ENCODE results near the gene KDM8. TPM values are rescaled to one million over a fixed set of nuclear protein-coding genes. Genes with fewer than 3 reads are reported as not detected.

The KDM8 gene
- polyA plus RNA-seq, 1 of the 3 experiments (the other 2 are of a cell fraction) = 3.3 TPM

DNA sequence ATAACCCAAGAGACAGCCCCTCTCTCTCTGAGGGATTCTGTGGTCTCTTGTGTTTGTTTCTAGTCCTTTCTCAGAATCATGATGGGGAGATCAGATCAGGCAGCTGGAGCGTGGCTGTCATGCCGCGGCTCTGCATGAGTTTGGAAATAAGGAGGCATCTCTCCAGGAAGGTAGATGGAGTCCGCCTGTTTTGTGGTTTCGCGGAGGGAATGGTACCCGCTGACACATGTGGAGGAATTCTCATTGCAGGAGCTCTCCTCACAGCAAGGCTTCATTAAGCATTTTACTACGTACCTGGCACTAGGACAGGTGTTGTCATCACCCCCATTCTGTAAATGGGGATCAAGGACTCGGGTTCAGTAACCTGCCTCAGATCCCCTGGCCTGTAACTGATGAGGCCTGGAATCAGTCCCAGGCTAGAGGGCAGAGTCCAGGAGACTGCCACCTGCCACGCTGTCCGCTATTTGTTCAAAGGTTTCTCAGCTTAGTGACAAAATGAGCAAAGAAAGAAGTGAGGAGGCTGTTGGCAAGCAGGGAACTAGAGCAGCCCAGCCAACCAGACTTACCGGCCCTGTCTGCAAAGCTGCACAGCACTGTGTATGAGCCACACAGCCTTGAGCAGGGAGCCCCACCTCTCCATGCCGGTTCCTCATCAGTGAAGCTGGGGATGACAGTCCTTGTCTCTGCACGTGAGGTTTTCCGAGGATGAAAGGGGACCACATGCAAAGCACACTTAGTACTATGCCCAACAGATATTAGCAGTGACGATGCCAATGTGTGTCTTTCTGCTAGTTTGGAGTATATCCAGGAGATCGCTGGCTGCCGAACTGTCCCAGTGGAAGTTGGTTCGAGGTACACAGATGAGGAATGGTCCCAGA lies 11.0 kb downstream of the KDM8 start:
- DNase-seq = no peak
- Histone ChIP-seq H3K79me2 (ENCODE audit: insufficient read depth) (no peaks in the 10 kb centered on the region), H4K20me1 (ENCODE audit: insufficient read depth) (no peaks in the 10 kb centered on the region), H3K27me3 (ENCODE audit: insufficient read depth) (no peaks in the 10 kb centered on the region), H3K27ac (ENCODE audit: low read depth in 2 of 2, low read length in 1 of 2) (no peak overlapping the region), H2AFZ (ENCODE audit: low read depth) (no peak overlapping the region), H3K4me1 (ENCODE audit: control insufficient read depth in 1 of 2, insufficient read depth in 2 of 2, low read depth in 1 of 2, low read length in 1 of 2) (no peaks in the 10 kb centered on the region; a peak in 1 of 4 replicates), H3K9me2 (no peaks in the 10 kb centered on the region), H3K4me3 (ENCODE audit: low read depth in 2 of 2, low read length in 1 of 2) (no peak overlapping the region), H3F3A (replicated peaks; ENCODE audit: insufficient read depth) (no peaks in the 10 kb centered on the region), H3K9me3 (no peaks in the 10 kb centered on the region), H3K9ac (no peak overlapping the region), H3K36me3 (replicated peaks in 1 of 2; ENCODE audit: control insufficient read depth in 1 of 2, insufficient read depth in 2 of 2, low read length in 1 of 2) (peaks cover 0 to 3% of the 10 kb centered on the region in 2 experiments), H3K4me2 (no peak overlapping the region)
- ChIA-PET CTCF (interaction anchor here (0.7 kb wide), 1 partner anchor 238 kb away, joined by 3 read pairs; no protein-coding TSS in a partner anchor), POLR2A (interaction anchor here (1.3 kb wide), 1 partner anchor 11 kb away, joined by 4 read pairs; the partner anchor contains the start of gene KDM8)
- WGBS (ENCODE audit: low lambda C conversion rate) = 92% methylated on average over 15 of the region's 19 CpGs
- no peak for TF ChIP-seq MXI1 (IDR thresholded peaks at IDR 0.05; ENCODE audit: low read depth, low read length)
- TF ChIP-seq GABPA (IDR thresholded peaks at IDR 0.05; ENCODE audit: low read depth) = no peak
- TF ChIP-seq, protein P1, sequence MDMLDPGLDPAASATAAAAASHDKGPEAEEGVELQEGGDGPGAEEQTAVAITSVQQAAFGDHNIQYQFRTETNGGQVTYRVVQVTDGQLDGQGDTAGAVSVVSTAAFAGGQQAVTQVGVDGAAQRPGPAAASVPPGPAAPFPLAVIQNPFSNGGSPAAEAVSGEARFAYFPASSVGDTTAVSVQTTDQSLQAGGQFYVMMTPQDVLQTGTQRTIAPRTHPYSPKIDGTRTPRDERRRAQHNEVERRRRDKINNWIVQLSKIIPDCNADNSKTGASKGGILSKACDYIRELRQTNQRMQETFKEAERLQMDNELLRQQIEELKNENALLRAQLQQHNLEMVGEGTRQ (IDR thresholded peaks at IDR 0.05; ENCODE audit: borderline replicate concordance, low read depth, low read length) = no peak
- no peak for TF ChIP-seq RFX5 (IDR thresholded peaks at IDR 0.05; ENCODE audit: low read length)
- TF ChIP-seq FOXM1 (IDR thresholded peaks at IDR 0.05; ENCODE audit: low read depth) = no peak
- TF ChIP-seq, protein P2, sequence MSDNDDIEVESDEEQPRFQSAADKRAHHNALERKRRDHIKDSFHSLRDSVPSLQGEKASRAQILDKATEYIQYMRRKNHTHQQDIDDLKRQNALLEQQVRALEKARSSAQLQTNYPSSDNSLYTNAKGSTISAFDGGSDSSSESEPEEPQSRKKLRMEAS (IDR thresholded peaks at IDR 0.05; ENCODE audit: low read depth) = no peak
- no peak for TF ChIP-seq FOXJ3 (CRISPR knock-in tag; IDR thresholded peaks at IDR 0.05)
- TF ChIP-seq NRF1 (IDR thresholded peaks at IDR 0.05; ENCODE audit: low read depth, low read length) = no peak
- TF ChIP-seq RCOR1 (IDR thresholded peaks at IDR 0.05; ENCODE audit: low read length) = no peak
- TF ChIP-seq FOSL2 (IDR thresholded peaks at IDR 0.05; ENCODE audit: borderline replicate concordance, low read depth) = no peak
- no peak for TF ChIP-seq YY1 (IDR thresholded peaks at IDR 0.05; ENCODE audit: low read depth)
- TF ChIP-seq, protein P3, sequence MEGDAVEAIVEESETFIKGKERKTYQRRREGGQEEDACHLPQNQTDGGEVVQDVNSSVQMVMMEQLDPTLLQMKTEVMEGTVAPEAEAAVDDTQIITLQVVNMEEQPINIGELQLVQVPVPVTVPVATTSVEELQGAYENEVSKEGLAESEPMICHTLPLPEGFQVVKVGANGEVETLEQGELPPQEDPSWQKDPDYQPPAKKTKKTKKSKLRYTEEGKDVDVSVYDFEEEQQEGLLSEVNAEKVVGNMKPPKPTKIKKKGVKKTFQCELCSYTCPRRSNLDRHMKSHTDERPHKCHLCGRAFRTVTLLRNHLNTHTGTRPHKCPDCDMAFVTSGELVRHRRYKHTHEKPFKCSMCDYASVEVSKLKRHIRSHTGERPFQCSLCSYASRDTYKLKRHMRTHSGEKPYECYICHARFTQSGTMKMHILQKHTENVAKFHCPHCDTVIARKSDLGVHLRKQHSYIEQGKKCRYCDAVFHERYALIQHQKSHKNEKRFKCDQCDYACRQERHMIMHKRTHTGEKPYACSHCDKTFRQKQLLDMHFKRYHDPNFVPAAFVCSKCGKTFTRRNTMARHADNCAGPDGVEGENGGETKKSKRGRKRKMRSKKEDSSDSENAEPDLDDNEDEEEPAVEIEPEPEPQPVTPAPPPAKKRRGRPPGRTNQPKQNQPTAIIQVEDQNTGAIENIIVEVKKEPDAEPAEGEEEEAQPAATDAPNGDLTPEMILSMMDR (IDR thresholded peaks at IDR 0.05) = no peak

DNA sequence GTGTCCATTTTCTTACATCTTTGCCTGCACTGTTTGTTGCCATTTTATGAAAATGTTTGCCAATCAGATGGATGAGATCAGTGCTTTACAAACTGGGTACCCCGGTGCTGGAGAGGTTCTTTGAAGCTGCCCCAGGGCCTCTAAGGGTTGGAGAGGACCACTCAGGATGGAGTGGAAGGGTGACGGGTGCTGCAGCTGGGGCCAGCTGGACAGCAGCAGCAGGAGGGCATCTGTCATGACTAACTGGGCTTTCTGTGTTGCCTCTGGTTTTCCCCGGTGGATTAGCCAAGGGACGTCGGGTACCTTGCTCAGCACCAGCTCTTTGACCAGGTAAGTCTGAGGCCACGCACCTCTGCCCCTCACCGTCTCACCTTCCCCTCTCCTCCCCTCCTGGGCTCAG lies 12.3 kb downstream of the KDM8 start:
- no peak overlapping the region for H2AFZ ChIP-seq (ENCODE audit: low read depth)
- no peaks in the 10 kb centered on the region for H3K9me3 ChIP-seq
- no peaks in the 10 kb centered on the region for H4K20me1 ChIP-seq (ENCODE audit: insufficient read depth)
- H3K36me3 ChIP-seq (replicated peaks in 1 of 2; ENCODE audit: control insufficient read depth in 1 of 2, insufficient read depth in 2 of 2, low read length in 1 of 2) = peaks cover 0 to 2% of the 10 kb centered on the region in 2 experiments
- no peaks in the 10 kb centered on the region; a peak in 1 of 4 replicates for H3K4me1 ChIP-seq (ENCODE audit: control insufficient read depth in 1 of 2, insufficient read depth in 2 of 2, low read depth in 1 of 2, low read length in 1 of 2)
- H3K9me2 ChIP-seq = no peaks in the 10 kb centered on the region
- no peak overlapping the region for H3K9ac ChIP-seq
- 85% methylated on average over 7 of the region's 7 CpGs for WGBS (ENCODE audit: low lambda C conversion rate)
- POLR2A ChIA-PET = no interaction called here
- CTCF ChIA-PET = interaction anchor here (0.9 to 1.3 kb wide), 3 partner anchors 10 to 152 kb away, joined by 3 to 7 read pairs (median 3); no protein-coding TSS in a partner anchor
- no peaks in the 10 kb centered on the region for H3F3A ChIP-seq (replicated peaks; ENCODE audit: insufficient read depth)
- H3K4me2 ChIP-seq = no peak overlapping the region
- no peaks in the 10 kb centered on the region for H3K27me3 ChIP-seq (ENCODE audit: insufficient read depth)
- H3K79me2 ChIP-seq (ENCODE audit: insufficient read depth) = no peaks in the 10 kb centered on the region
- no peak overlapping the region for H3K27ac ChIP-seq (ENCODE audit: low read depth in 2 of 2, low read length in 1 of 2)
- no peak overlapping the region for H3K4me3 ChIP-seq (ENCODE audit: low read depth in 2 of 2, low read length in 1 of 2)
- no peak for DNase-seq
- TF ChIP-seq, protein P4, sequence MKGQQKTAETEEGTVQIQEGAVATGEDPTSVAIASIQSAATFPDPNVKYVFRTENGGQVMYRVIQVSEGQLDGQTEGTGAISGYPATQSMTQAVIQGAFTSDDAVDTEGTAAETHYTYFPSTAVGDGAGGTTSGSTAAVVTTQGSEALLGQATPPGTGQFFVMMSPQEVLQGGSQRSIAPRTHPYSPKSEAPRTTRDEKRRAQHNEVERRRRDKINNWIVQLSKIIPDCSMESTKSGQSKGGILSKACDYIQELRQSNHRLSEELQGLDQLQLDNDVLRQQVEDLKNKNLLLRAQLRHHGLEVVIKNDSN (IDR thresholded peaks at IDR 0.05; ENCODE audit: borderline replicate concordance, low read depth) = no peak
- no peak for TF ChIP-seq TAF1 (IDR thresholded peaks at IDR 0.05; ENCODE audit: borderline replicate concordance, low read depth, low read length)
- TF ChIP-seq YY1 (IDR thresholded peaks at IDR 0.05; ENCODE audit: low read depth) = no peak
- TF ChIP-seq RXRA (IDR thresholded peaks at IDR 0.05; ENCODE audit: borderline replicate concordance, low read depth) = no peak
- TF ChIP-seq FOXM1 (IDR thresholded peaks at IDR 0.05; ENCODE audit: low read depth) = no peak
- TF ChIP-seq ELF1 (IDR thresholded peaks at IDR 0.05) = no peak
- TF ChIP-seq RCOR1 (IDR thresholded peaks at IDR 0.05; ENCODE audit: low read length) = no peak
- TF ChIP-seq, protein P5, sequence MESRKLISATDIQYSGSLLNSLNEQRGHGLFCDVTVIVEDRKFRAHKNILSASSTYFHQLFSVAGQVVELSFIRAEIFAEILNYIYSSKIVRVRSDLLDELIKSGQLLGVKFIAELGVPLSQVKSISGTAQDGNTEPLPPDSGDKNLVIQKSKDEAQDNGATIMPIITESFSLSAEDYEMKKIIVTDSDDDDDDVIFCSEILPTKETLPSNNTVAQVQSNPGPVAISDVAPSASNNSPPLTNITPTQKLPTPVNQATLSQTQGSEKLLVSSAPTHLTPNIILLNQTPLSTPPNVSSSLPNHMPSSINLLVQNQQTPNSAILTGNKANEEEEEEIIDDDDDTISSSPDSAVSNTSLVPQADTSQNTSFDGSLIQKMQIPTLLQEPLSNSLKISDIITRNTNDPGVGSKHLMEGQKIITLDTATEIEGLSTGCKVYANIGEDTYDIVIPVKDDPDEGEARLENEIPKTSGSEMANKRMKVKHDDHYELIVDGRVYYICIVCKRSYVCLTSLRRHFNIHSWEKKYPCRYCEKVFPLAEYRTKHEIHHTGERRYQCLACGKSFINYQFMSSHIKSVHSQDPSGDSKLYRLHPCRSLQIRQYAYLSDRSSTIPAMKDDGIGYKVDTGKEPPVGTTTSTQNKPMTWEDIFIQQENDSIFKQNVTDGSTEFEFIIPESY (IDR thresholded peaks at IDR 0.05; ENCODE audit: borderline replicate concordance, low read depth) = no peak
- no peak for TF ChIP-seq SMC3 (IDR thresholded peaks at IDR 0.05; ENCODE audit: low read depth, low read length)
- no peak for TF ChIP-seq POLR2AphosphoS5 (IDR thresholded peaks at IDR 0.05; ENCODE audit: low read depth, low read length)
- TF ChIP-seq TCF12 (IDR thresholded peaks at IDR 0.05) = no peak
- no peak for TF ChIP-seq RFX5 (IDR thresholded peaks at IDR 0.05; ENCODE audit: low read length)
- TF ChIP-seq SIN3A (IDR thresholded peaks at IDR 0.05; ENCODE audit: borderline replicate concordance, low read depth, low read length) = no peak
